OCI-LY7 (cell line): ENCODE results near the gene KIF13A. TPM values are rescaled to one million over a fixed set of nuclear protein-coding genes. Genes with fewer than 3 reads are reported as not detected.

Experiments used
- BruUV-seq: library from RNA; stranded (reverse); fragments of 400-500 nt; replicated peaks from 2 replicates; lab custom pipeline; 2021; lab: Mats Ljungman, UMichigan
- CTCF ChIA-PET: fragments of 300-600 bp; sonication (Branson Sonifier 250); formaldehyde crosslinking; loops from one replicate; lab custom pipeline; 2022; ENCODE audit warnings: antibody characterized with exemption; ENCODE audit not compliant: unreplicated experiment; lab: Charles Lee
- POLR2A ChIA-PET: fragments of 300-600 bp; sonication (Branson Sonifier 250); formaldehyde crosslinking; loops from one replicate; lab custom pipeline; 2022; ENCODE audit warnings: antibody characterized with exemption; lab: Charles Lee
- DNase-seq: peaks from one replicate; pipeline ENCODE4 v3.0.0-alpha.2; 2015; ENCODE audit warnings: low spot score
- H2AFZ ChIP-seq: fragments of 200-600 bp; sonication (generic), shearing (Covaris generic); 2 replicates; pipeline ENCODE4 v1.6.1; 2014; ENCODE audit warnings: mild to moderate bottlenecking, antibody characterized with exemption, low read length, moderate library complexity
- H3K27ac ChIP-seq: fragments of 200-600 bp; sonication (generic); 2 replicates; pipeline ENCODE4 v1.5.1; 2014; ENCODE audit warnings: mixed run types, low read depth, mild to moderate bottlenecking, moderate library complexity, low read length, inconsistent platforms; ENCODE audit not compliant: poor library complexity, severe bottlenecking
- H3K36me3 ChIP-seq: fragments of 200-600 bp; sonication (generic); 2 replicates; pipeline ENCODE4 v1.6.1; 2014; ENCODE audit warnings: mild to moderate bottlenecking, antibody characterized with exemption, low read length, moderate library complexity, mixed read lengths; ENCODE audit not compliant: insufficient read depth
- H3K4me1 ChIP-seq: fragments of 200-600 bp; sonication (generic); 2 replicates; pipeline ENCODE4 v1.5.1; 2014; ENCODE audit warnings: mild to moderate bottlenecking, low read length; ENCODE audit not compliant: insufficient read depth, poor library complexity, severe bottlenecking
- H3K4me2 ChIP-seq: fragments of 200-600 bp; sonication (generic); 2 replicates; pipeline ENCODE4 v1.6.1; 2014; ENCODE audit warnings: mild to moderate bottlenecking, low read length
- H3K4me3 ChIP-seq: fragments of 200-600 bp; sonication (generic); 2 replicates; pipeline ENCODE4 v1.5.1; 2014; ENCODE audit warnings: mild to moderate bottlenecking, low read depth, low read length; ENCODE audit not compliant: poor library complexity, severe bottlenecking
- H3K79me2 ChIP-seq: fragments of 200-600 bp; sonication (generic); 2 replicates; pipeline ENCODE4 v1.6.1; 2016; ENCODE audit warnings: low read depth, mild to moderate bottlenecking, low read length, moderate library complexity, mixed read lengths; ENCODE audit not compliant: insufficient read depth
- H3K9me2 ChIP-seq: fragments of 200-600 bp; sonication (generic); 2 replicates; pipeline ENCODE4 v1.6.1; 2016; ENCODE audit warnings: mild to moderate bottlenecking, low read length, mixed read lengths; ENCODE audit not compliant: insufficient read depth
- H3K9me3 ChIP-seq: fragments of 200-600 bp; sonication (generic); 2 replicates; pipeline ENCODE4 v1.6.1; 2014; ENCODE audit warnings: mild to moderate bottlenecking, mixed run types, low read length, mixed read lengths
- H4K20me1 ChIP-seq: fragments of 200-600 bp; sonication (generic); 2 replicates; pipeline ENCODE4 v1.6.1; 2014; ENCODE audit warnings: mild to moderate bottlenecking, antibody characterized with exemption, low read length, moderate library complexity, mixed read lengths; ENCODE audit not compliant: insufficient read depth
- CTCF ChIP-seq: fragments of 200-600 bp; sonication (generic); conservative IDR thresholded peaks from 2 replicates; pipeline ENCODE4 v1.5.1; 2014; ENCODE audit warnings: mild to moderate bottlenecking, antibody characterized with exemption, low read length, moderate library complexity, mixed read lengths
- EZH2phosphoT487 ChIP-seq: fragments of 200-600 bp; sonication (generic); IDR thresholded peaks from 2 replicates; pipeline ENCODE4 v1.6.1; 2018; ENCODE audit warnings: low read depth, borderline replicate concordance, mild to moderate bottlenecking, mixed run types, antibody characterized with exemption, low read length, moderate library complexity, mixed read lengths
- intact Hi-C: fragments of 100-400 bp; cut with micrococcal nuclease; formaldehyde crosslinking; loops from one replicate; pipeline ENCODE4 v1.10.0; 2022; ENCODE audit not compliant: unreplicated experiment
- total RNA-seq, 2 experiments: library from RNA; depleted of rRNA in 1 of 2; stranded (reverse); fragments of >200 nt in 1 of 2; shearing (Covaris generic) in 1 of 2; gene quantifications; 2 replicates each; pipeline ENCODE4 v1.2.3, GENCODE V29; 2014 to 2022

Gene KIF13A
- total RNA-seq, 2 experiments from 2014 or later, result 1.5 TPM; not detected in 1

GRCh38 chr6:17986656-17987446 lies 584 bp downstream of the KIF13A start:
- ChIA-PET POLR2A (interaction anchor here (0.8 kb wide), 1 partner anchor 12 kb away, joined by 3 read pairs; no protein-coding TSS in a partner anchor), CTCF (no interaction called here)
- H3K9me2 ChIP-seq, result no peaks in the 10 kb centered on the region
- peak overlapping the region; percentile 54 for H3K4me3 ChIP-seq
- intact Hi-C loops, result no loop called here
- DNase-seq, result no peak
- H2AFZ ChIP-seq, result peak overlapping the region; percentile 43; the same call in 1 of the 2 replicates
- BruUV-seq, result no TSS peak
- H3K79me2 ChIP-seq, result no peaks in the 10 kb centered on the region
- peaks cover 6% of the 10 kb centered on the region for H3K4me1 ChIP-seq
- H4K20me1 ChIP-seq, result no peaks in the 10 kb centered on the region
- H3K27ac ChIP-seq, result no peak overlapping the region
- peak overlapping the region; percentile 50; the same call in 1 of the 2 replicates for H3K4me2 ChIP-seq
- no peaks in the 10 kb centered on the region for H3K9me3 ChIP-seq
- TF ChIP-seq EZH2phosphoT487 (no peak), CTCF (no peak)
- H3K36me3 ChIP-seq, result no peaks in the 10 kb centered on the region

GRCh38 chr6:17985934-17986655 lies 1.3 kb downstream of the KIF13A start:
- Histone ChIP-seq H3K79me2 (no peaks in the 10 kb centered on the region), H3K9me2 (no peaks in the 10 kb centered on the region), H3K9me3 (no peaks in the 10 kb centered on the region), H3K4me1 (peaks cover 6% of the 10 kb centered on the region), H3K36me3 (no peaks in the 10 kb centered on the region), H3K4me2 (no peak overlapping the region; the same call in 1 of the 2 replicates), H3K4me3 (no peak overlapping the region), H2AFZ (peak overlapping the region; percentile 43; the same call in 1 of the 2 replicates), H4K20me1 (no peaks in the 10 kb centered on the region), H3K27ac (no peak overlapping the region)
- no TSS peak for BruUV-seq
- ChIA-PET CTCF (no interaction called here), POLR2A (interaction anchor here (0.8 kb wide), 1 partner anchor 13 kb away, joined by 3 read pairs; no protein-coding TSS in a partner anchor)
- DNase-seq, result no peak
- intact Hi-C loops, result no loop called here
- TF ChIP-seq CTCF (no peak), EZH2phosphoT487 (0 out of 2 replicates have a peak, but pooled peaks have one; percentile 4)
